Activated CD8-positive, alpha-beta memory T cell treated with anti-CD3 and anti-CD28 coated beads, Interleukin-2, amount 10 ng/mL, durations not matched to agents 7 days and 5 days (primary cell): ENCODE results near the gene CHI3L1. TPM values are rescaled to one million over a fixed set of nuclear protein-coding genes. Genes with fewer than 3 reads are reported as not detected.

ENCODE experiments used
- ATAC-seq: fragments of 150-1000 bp; cut with Tn5 transposase; one replicate; pipeline ENCODE4 v1.10.0; 2021; ENCODE audit warnings: moderate library complexity
- CTCF ChIA-PET: fragments of 350-600 bp; sonication (Branson Sonifier 250); formaldehyde crosslinking; loops from one replicate; lab custom pipeline; 2021; ENCODE audit warnings: antibody characterized with exemption; lab: Charles Lee
- DNase-seq: peaks from one replicate; pipeline ENCODE4 v3.0.0-alpha.2; 2020
- H3K27ac Mint-ChIP-seq: one replicate; pipeline ENCODE4 v1.8.0; 2021; ENCODE audit warnings: mild to moderate bottlenecking, mixed read lengths
- H3K27me3 Mint-ChIP-seq: one replicate; pipeline ENCODE4 v1.8.0; 2021; ENCODE audit warnings: mixed read lengths
- H3K36me3 Mint-ChIP-seq: one replicate; pipeline ENCODE4 v1.8.0; 2021; ENCODE audit warnings: mild to moderate bottlenecking, mixed read lengths
- H3K4me1 Mint-ChIP-seq: one replicate; pipeline ENCODE4 v1.8.0; 2021; ENCODE audit warnings: mixed read lengths
- H3K4me3 Mint-ChIP-seq: one replicate; pipeline ENCODE4 v1.8.0; 2021; ENCODE audit warnings: mild to moderate bottlenecking, moderate library complexity, mixed read lengths
- H3K9me3 Mint-ChIP-seq: one replicate; pipeline ENCODE4 v1.8.0; 2022; ENCODE audit warnings: low read depth, mixed read lengths
- total RNA-seq, 2 experiments: library from RNA; stranded (reverse); gene quantifications; one replicate each; pipeline ENCODE4 v1.2.3, GENCODE V29; 2021

CHI3L1 gene
- total RNA-seq, 2 experiments from 2014 or later: not detected

DNA sequence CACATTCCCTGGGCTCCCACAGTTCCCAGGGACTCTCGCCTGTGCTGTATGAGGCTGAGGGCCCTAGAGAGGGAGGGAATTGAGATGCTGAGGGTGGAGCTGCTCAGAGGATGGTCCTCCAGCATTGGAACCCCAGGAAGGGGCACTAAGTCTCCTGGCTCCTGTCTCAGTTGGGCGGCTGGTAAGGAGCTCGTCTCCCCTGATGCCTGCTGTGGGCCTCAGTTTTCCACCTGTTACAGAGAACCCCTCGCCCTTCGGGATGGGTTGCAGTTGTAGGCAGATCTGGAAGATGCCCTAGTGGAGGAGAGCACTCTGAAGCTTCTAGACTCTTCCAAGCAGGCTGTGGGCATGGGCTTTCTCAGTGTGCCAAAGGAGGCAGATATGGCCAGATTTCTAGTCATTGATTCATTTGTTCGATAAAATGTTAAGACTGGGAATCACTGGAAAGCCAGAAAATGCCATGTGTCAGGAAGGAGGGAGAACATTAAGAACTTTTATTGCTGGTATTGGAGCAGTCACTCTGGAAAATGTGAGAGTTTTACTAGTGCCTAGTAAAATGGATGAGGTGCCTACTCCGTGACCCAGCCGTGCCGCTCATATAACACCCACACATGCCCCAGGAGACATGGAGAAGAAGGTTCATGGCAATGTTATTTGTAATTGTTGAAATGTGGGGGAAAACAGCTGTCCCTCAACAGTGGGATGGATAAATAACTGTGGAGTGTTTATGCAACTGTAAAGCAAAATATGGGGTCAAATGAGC lies 10.1 kb downstream of the CHI3L1 start:
- CTCF ChIA-PET: interaction anchor here (0.6 kb wide), 1 partner anchor 618 kb away, joined by 4 read pairs; no protein-coding TSS in a partner anchor
- no peak for ATAC-seq
- no peak overlapping the region for H3K4me3 Mint-ChIP-seq
- peaks cover 13% of the 10 kb centered on the region for H3K27me3 Mint-ChIP-seq
- H3K4me1 Mint-ChIP-seq: no peaks in the 10 kb centered on the region
- no peak overlapping the region for H3K27ac Mint-ChIP-seq
- H3K9me3 Mint-ChIP-seq: no peaks in the 10 kb centered on the region
- no peaks in the 10 kb centered on the region for H3K36me3 Mint-ChIP-seq
- no peak for DNase-seq

DNA sequence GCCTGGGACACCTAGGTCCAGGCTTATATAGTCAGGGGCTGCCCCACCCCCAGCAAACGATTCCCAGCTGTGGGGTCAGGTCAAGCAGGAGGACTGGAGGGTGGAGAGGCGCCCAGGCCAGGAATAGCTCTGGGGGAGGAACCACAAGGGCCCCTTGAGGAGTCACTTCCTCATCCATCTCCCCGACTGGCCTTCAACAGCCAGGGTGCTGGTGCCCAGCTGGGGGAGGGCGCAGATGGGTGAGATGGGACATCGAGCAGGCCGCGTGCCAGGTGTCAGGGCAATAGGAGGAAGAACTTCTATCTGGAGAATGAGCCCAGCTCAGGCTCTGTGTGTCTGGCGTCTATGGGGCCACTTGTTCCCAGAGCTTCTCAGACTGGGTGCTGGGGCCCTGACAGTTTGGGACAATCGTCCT lies 10.7 kb downstream of the CHI3L1 start:
- Mint-ChIP-seq H3K36me3 (no peaks in the 10 kb centered on the region), H3K4me1 (no peaks in the 10 kb centered on the region), H3K27me3 (peaks cover 13% of the 10 kb centered on the region), H3K9me3 (no peaks in the 10 kb centered on the region), H3K4me3 (no peak overlapping the region), H3K27ac (no peak overlapping the region)
- ATAC-seq: no peak
- CTCF ChIA-PET: interaction anchor here (0.6 kb wide), 1 partner anchor 618 kb away, joined by 4 read pairs; no protein-coding TSS in a partner anchor
- DNase-seq: no peak

DNA sequence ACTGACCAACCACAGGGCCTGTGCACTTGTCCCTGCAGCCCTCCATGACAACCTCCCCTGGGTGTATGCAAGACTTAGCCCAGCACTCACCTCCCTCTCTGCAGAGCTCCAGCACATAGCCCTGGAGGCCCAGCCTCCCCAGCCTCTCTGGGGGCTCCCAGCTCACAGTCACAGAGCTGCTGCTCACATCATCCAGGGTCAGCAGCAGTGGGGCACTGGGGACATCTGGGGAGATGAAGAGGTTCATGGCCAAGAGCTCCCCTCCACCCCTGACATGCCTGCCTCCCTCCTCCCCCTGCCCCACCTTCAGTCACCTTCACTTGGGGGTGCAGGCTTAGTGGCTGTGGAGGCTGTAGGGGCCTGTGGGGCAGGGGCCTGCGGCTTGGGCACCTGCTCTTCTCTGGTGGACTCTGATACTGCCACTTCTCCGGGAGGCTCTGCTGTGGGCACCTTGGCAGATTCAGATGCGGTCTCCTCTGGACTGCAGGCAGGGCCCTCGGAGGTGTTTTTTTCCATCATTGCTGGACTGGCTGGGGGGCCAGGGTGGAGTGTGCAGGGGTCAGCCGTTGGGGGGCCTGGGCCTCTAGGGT lies 11.2 kb downstream of the CHI3L1 start, which contains the start of gene MYBPH:
MYBPH (minus strand) TSS at position 590 of the 590 bp plus-strand sequence; CDS start at position 519, 71 bp downstream.
- no peak within 1 kb of the TSS for H3K27ac Mint-ChIP-seq
- H3K36me3 Mint-ChIP-seq: no peaks in the 10 kb centered on the region
- no peak within 1 kb of the TSS for H3K4me3 Mint-ChIP-seq
- peaks cover 13% of the 10 kb centered on the region for H3K27me3 Mint-ChIP-seq
- DNase-seq: no peak
- no peaks in the 10 kb centered on the region for H3K4me1 Mint-ChIP-seq
- H3K9me3 Mint-ChIP-seq: no peaks in the 10 kb centered on the region
- CTCF ChIA-PET: interaction anchor here (0.7 kb wide), 1 partner anchor 136 kb away, joined by 3 read pairs; no protein-coding TSS in a partner anchor
- no peak for ATAC-seq

DNA sequence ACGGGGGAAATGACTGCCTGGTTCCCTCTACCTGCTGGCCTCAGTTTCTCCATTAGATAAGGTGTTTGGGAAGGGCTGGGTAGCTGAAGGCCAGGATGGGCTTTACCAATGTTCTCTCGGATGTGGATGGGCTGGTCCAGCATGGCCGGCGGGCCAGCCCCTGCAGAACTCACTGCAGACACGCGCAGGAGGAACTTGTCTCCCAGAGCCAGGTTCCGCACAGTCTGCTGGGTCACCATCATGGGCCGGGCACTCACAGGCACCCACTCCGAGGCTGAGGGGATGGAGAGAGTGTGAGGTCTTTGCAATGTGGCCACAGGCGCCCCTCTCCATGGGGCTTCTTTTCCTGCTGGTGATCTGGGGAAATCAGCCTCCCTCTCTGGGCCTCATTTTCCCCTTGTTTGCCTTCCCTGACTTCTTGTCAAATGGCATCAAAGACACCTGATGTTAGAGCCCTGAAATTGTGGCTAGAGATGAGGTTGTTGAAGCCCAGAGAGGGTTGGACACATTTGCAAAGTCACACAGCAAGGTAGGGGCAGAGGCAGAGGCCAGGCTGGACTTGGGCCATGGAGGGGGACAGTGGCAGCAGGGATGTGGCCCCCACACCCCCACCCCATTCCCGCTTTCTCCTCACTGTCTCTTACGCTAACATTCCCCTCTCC lies 12.0 kb downstream of the CHI3L1 start:
- Mint-ChIP-seq H3K4me1 (no peaks in the 10 kb centered on the region), H3K9me3 (no peaks in the 10 kb centered on the region), H3K36me3 (no peaks in the 10 kb centered on the region), H3K27ac (no peak overlapping the region), H3K4me3 (no peak overlapping the region), H3K27me3 (peaks cover 13% of the 10 kb centered on the region)
- DNase-seq: no peak
- ATAC-seq: no peak
- CTCF ChIA-PET: interaction anchor here (0.7 kb wide), 1 partner anchor 135 kb away, joined by 3 read pairs; no protein-coding TSS in a partner anchor

DNA sequence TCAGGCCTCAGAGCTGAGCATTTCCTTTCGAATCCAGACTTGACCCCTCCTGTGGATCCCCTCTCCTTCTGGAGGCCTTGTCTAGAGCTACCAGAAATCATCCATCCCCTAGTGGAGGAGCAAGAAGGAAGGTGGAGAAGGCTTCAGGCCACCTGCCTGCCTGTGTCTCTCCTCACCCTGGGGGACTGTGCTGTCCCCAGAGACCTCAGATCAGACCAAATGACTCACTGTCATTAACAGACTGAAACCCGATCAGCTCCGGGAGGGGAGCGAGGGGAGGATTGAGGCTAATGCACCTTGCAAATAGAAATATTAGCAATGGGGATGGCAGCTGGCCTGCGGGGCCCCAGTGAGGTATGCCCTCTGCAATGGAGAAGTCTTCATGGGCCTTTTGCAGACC lies 12.9 kb downstream of the CHI3L1 start:
- no peak for DNase-seq
- CTCF ChIA-PET: interaction anchor here (2.2 to 5.2 kb wide), 5 partner anchors 12 to 133 kb away, joined by 9 to 74 read pairs (median 17); no protein-coding TSS in a partner anchor
- no peak for ATAC-seq
- Mint-ChIP-seq H3K27me3 (peaks cover 12% of the 10 kb centered on the region), H3K9me3 (no peaks in the 10 kb centered on the region), H3K4me1 (no peaks in the 10 kb centered on the region), H3K36me3 (no peaks in the 10 kb centered on the region), H3K27ac (no peak overlapping the region), H3K4me3 (no peak overlapping the region)

DNA sequence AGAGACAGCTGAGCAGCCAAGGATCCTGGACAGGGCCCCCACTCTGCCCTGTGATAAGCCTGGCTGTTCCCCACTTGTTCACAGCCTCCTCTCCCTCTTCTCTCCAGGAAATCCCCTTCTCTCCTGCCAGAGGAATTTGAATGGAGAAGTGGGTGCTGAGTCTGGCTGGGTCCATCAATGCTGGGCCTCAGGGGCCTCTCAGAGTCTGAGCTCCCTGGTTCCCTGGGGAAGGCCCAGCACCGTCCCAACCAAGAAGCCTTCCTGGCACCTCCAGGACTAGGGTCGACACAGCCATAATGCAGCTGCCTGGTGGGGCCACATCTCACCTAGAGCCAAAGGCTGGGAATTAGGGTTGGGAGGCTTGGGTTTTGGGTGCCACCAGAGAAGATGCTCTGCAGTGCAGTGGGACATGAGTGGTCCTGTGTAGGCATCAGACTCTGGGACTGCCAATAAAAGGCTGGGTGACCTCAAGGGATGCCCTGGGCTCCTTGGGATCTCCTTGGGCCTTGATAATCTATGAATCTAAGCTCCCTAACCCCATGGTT lies 13.4 kb downstream of the CHI3L1 start:
- H3K4me1 Mint-ChIP-seq: no peaks in the 10 kb centered on the region
- DNase-seq (no peak), ATAC-seq (no peak)
- CTCF ChIA-PET: interaction anchor here (1.0 to 5.2 kb wide), 12 partner anchors 9 to 137 kb away, joined by 3 to 74 read pairs (median 9); no protein-coding TSS in a partner anchor
- H3K36me3 Mint-ChIP-seq: no peaks in the 10 kb centered on the region
- H3K4me3 Mint-ChIP-seq: no peak overlapping the region
- no peaks in the 10 kb centered on the region for H3K9me3 Mint-ChIP-seq
- no peak overlapping the region for H3K27ac Mint-ChIP-seq
- peaks cover 7% of the 10 kb centered on the region for H3K27me3 Mint-ChIP-seq

DNA sequence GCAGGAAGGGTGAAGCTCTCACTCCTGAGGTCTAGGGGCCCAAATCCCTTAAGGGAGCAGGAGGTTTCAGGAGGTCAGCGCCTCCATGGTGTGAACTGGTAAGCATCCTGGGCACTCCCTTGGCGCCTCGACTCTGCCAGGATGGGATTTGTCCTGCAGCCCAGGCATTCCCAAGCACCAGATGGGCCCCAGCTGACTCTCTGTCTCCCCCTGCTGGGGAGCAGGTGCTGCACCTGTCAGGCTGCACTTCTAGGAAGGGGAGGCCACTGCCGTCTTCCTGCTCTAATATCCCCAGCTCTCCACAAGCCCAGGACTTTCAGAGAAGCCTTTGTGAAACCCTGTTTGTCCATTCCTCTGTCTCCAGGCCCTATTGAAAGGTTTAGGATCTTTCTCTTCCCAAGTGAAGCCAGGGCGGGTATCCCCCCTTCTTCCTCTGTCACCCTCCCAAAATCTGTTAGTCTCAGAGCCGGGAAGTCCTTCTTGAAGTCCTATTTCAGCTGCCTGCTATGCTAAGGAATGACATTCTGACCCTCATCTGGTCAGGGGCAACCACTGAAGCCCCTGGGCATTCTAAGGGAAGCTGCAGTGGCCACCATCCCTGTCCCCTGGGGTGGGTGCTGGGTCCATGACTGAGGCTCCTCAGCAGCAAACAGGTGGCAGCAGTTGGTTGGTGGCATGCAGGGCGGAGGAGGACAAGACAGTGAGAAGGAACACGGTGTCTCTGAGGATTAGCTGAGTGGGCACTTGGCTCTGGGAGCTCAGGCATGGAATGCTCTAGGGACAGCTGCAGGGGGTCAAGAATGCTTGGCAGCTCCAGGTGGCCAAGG lies 14.1 kb downstream of the CHI3L1 start:
- H3K27ac Mint-ChIP-seq: no peak overlapping the region
- CTCF ChIA-PET: interaction anchor here (0.8 to 5.2 kb wide), 28 partner anchors 9 to 169 kb away, joined by 3 to 74 read pairs (median 5); no protein-coding TSS in a partner anchor
- H3K27me3 Mint-ChIP-seq: peaks cover 3% of the 10 kb centered on the region
- no peaks in the 10 kb centered on the region for H3K36me3 Mint-ChIP-seq
- H3K4me1 Mint-ChIP-seq: no peaks in the 10 kb centered on the region
- H3K4me3 Mint-ChIP-seq: no peak overlapping the region
- peak; percentile 77 for ATAC-seq
- DNase-seq: peak; percentile 62
- no peaks in the 10 kb centered on the region for H3K9me3 Mint-ChIP-seq

DNA sequence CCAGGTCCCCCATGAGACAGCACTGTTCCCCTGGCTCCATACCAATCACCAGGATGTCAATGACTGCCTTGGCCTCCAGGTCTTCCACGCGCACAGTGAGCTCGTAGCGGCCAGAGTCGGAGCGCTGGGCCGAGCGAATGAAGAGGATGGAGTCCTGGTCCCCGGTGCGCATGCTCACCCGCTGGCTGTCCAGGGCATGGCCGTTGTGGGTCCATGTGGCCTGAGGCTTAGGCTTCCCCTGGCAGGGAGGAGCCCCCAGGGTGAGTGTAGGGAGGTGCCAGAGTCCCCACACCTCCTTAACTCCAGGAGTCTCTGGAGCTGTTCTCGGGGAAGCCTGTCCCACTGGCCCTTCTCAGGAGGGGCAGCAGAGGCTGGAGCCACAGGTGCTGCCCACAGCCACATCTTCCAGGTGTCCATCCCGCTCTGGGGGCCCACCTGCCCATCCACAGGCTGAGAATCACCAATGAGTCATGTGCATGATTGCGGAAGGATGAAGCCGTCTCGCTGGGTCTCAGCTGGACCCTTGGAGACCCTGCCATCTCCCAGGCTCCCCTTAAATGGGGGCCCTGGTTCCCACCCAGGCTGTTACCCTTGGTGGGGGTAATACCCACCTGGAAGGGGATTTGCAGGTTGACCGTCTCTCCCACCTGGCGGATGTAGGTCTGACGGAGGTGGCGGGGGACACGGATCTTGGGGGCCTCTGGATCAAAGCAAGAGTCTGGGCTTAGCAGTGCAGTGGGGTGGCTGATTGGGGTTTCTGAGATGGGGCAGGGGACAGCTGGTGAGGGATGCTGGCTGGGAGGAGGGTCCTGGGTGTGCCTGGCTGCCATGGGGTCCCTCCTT lies 14.9 kb downstream of the CHI3L1 start:
- H3K4me3 Mint-ChIP-seq: no peak overlapping the region
- DNase-seq: no peak
- no peaks in the 10 kb centered on the region for H3K4me1 Mint-ChIP-seq
- no peak for ATAC-seq
- H3K27ac Mint-ChIP-seq: no peak overlapping the region
- H3K27me3 Mint-ChIP-seq: peaks cover 3% of the 10 kb centered on the region
- no peaks in the 10 kb centered on the region for H3K9me3 Mint-ChIP-seq
- H3K36me3 Mint-ChIP-seq: no peaks in the 10 kb centered on the region
- CTCF ChIA-PET: interaction anchor here (0.6 to 5.2 kb wide), 30 partner anchors 10 to 1314 kb away, joined by 3 to 74 read pairs (median 4); partner anchors contain the start of gene MYOG

DNA sequence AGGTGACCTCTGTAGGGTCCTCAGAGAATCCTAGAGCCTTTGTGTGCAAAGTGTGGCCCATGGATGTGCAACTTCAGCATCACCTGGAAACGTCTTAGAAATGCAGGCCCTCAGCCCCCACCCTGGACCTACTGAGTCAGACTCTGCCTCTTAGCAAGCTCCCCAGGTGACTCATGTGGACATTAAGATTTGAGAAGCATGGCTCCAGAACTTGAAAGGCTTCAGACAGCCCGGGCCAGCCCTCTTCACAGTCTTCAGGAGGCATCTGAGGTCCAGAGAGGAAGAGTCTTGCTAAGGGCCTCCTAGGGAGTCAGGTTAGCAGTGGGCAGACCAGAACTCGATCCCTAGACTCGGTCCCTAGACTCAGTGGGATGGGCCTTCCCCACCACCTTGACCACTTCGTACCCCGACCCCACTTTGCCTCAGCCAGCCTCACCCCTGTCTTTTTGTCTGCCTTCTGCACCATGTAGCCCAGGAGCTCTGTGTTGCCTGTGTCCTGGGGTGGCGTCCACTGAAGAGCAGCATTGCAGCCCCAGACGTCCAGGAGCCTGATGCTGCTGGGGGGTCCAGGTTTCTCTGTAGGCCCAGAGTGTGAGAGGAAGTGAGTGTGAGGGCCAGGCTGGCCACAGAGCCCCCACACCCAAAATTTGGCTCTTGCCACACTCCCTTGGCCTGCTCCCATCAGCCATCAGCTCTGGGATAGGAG lies 15.7 kb downstream of the CHI3L1 start:
- no peak for DNase-seq
- no peaks in the 10 kb centered on the region for H3K36me3 Mint-ChIP-seq
- H3K27me3 Mint-ChIP-seq: no peaks in the 10 kb centered on the region
- no peak overlapping the region for H3K4me3 Mint-ChIP-seq
- H3K27ac Mint-ChIP-seq: no peak overlapping the region
- H3K4me1 Mint-ChIP-seq: no peaks in the 10 kb centered on the region
- CTCF ChIA-PET: interaction anchor here (0.6 to 5.2 kb wide), 10 partner anchors 9 to 1314 kb away, joined by 3 to 74 read pairs (median 9); partner anchors contain the start of gene MYOG
- H3K9me3 Mint-ChIP-seq: no peaks in the 10 kb centered on the region
- ATAC-seq: no peak

DNA sequence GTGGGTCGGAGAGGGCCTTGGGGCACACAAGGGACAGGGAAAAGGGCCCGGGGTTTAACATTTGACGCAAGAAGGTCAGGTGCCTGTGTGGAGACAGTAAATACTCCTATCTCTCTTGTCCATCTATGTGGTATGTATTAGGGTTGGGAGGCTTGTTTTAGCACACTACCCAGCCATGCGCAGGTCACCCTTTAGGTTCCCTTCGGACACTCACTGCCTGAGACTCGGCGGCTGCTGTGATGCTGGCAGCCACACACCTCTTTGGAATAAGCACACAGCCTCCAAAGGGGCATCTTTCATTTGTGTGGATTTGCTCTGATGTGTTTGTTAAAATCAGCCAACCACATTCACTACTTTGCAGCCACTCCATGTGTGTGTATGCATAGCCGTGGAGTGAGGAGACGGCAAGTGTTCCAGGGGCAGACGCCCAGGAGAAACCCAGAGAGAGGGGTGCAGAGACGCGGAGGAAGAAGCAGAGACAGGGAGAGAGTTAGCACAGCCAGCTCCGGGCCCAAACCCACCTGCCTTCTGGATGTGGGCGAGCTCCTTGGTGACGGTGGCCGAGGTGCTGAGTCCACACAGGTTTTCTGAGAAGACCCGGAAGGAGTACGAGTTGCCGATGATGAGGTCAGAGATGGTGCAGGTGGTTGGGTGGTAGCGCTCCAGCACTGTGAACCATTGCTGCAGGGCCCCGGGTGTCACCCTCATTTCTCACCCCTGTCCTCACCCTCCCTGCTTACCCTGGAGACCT lies 16.6 kb downstream of the CHI3L1 start:
- CTCF ChIA-PET: interaction anchor here (2.5 to 5.2 kb wide), 2 partner anchors 22 to 130 kb away, joined by 9 to 74 read pairs; no protein-coding TSS in a partner anchor
- H3K27ac Mint-ChIP-seq: no peak overlapping the region
- ATAC-seq (no peak), DNase-seq (no peak)
- H3K4me1 Mint-ChIP-seq: no peaks in the 10 kb centered on the region
- H3K9me3 Mint-ChIP-seq: no peaks in the 10 kb centered on the region
- no peak overlapping the region for H3K4me3 Mint-ChIP-seq
- H3K36me3 Mint-ChIP-seq: no peaks in the 10 kb centered on the region
- H3K27me3 Mint-ChIP-seq: no peaks in the 10 kb centered on the region
